Neural cell (in vitro differentiated cells): Measurements from ENCODE around the gene ATP5PO. TPM values are rescaled to one million over a fixed set of nuclear protein-coding genes. Genes with fewer than 3 reads are reported as not detected.
"Not testable (repeated sequence)": the region's sequence is repeated elsewhere in the genome, so short reads cannot be mapped to it uniquely, and the experiment has no call there.

Experiments used
- H2AFZ ChIP-seq: fragments of 200-600, 300-800 bp; sonication (generic), shearing (Covaris generic); 2 replicates; pipeline ENCODE4 v1.6.0; 2014; ENCODE audit warnings: low read depth, mild to moderate bottlenecking, antibody characterized with exemption, low read length, moderate library complexity
- H3F3A ChIP-seq: fragments of 200-600 bp; shearing (Covaris generic); 2 replicates; pipeline ENCODE4 v1.6.1; 2016; ENCODE audit warnings: mild to moderate bottlenecking, moderate library complexity, mixed read lengths, antibody characterized with exemption, low read length; ENCODE audit not compliant: insufficient read depth, poor library complexity, severe bottlenecking
- H3K27ac ChIP-seq: fragments of 200-600, 300-800 bp; sonication (generic), shearing (Covaris generic); 2 replicates; pipeline ENCODE4 v1.5.1; 2014; ENCODE audit warnings: mild to moderate bottlenecking, low read length, moderate library complexity
- H3K27me3 ChIP-seq: fragments of 300-800, 200-600 bp; sonication (generic), shearing (Covaris generic); 2 replicates; pipeline ENCODE4 v1.6.0; 2014; ENCODE audit warnings: mild to moderate bottlenecking, low read depth, low read length, moderate library complexity; ENCODE audit not compliant: insufficient read depth
- H3K36me3 ChIP-seq: fragments of 300-800, 200-600 bp; sonication (generic), shearing (Covaris generic); 2 replicates; pipeline ENCODE4 v1.5.1; 2014; ENCODE audit warnings: mild to moderate bottlenecking, antibody characterized with exemption, low read length, moderate library complexity; ENCODE audit not compliant: insufficient read depth
- H3K4me2 ChIP-seq: fragments of 300-800, 200-600 bp; sonication (generic), shearing (Covaris generic); 2 replicates; pipeline ENCODE4 v1.6.0; 2014; ENCODE audit warnings: mild to moderate bottlenecking, low read length
- H3K4me3 ChIP-seq: fragments of 300-800, 200-600 bp; sonication (generic), shearing (Covaris generic); 2 replicates; pipeline ENCODE4 v1.5.1; 2014; ENCODE audit warnings: mild to moderate bottlenecking, low read length, moderate library complexity
- H3K79me2 ChIP-seq: fragments of 200-600 bp; shearing (Covaris generic); replicated peaks from 2 replicates; pipeline ENCODE4 v1.6.0; 2014; ENCODE audit warnings: mild to moderate bottlenecking, low read length, moderate library complexity; ENCODE audit not compliant: insufficient read depth
- H3K9ac ChIP-seq: fragments of 300-800, 200-600 bp; sonication (generic), shearing (Covaris generic); 2 replicates; pipeline ENCODE4 v1.6.1; 2016; ENCODE audit warnings: mild to moderate bottlenecking, low read length, mixed read lengths
- H3K9me2 ChIP-seq: fragments of 200-600 bp; shearing (Covaris generic); 2 replicates; pipeline ENCODE4 v1.6.1; 2016; ENCODE audit warnings: mild to moderate bottlenecking, low read length, mixed read lengths; ENCODE audit not compliant: insufficient read depth
- H3K9me3 ChIP-seq: fragments of 200-600, 300-800 bp; sonication (generic), shearing (Covaris generic); 2 replicates; pipeline ENCODE4 v1.6.1; 2016; ENCODE audit warnings: mild to moderate bottlenecking, mixed run types, low read length, moderate library complexity, mixed read lengths
- H4K20me1 ChIP-seq: fragments of 200-600 bp; shearing (Covaris generic); 2 replicates; pipeline ENCODE4 v1.6.1; 2016; ENCODE audit warnings: mild to moderate bottlenecking, mixed run types; ENCODE audit not compliant: insufficient read depth
- EP300 ChIP-seq: fragments of 450-650 bp; conservative IDR thresholded peaks from 2 replicates; pipeline ENCODE4 v1.6.1; 2014; ENCODE audit warnings: antibody characterized with exemption, mild to moderate bottlenecking, moderate library complexity; ENCODE audit not compliant: poor library complexity, severe bottlenecking
- MXI1 ChIP-seq: fragments of 450-650 bp; conservative IDR thresholded peaks from 2 replicates; pipeline ENCODE4 v1.6.1; 2014; ENCODE audit warnings: antibody characterized with exemption, mild to moderate bottlenecking; ENCODE audit not compliant: poor library complexity, severe bottlenecking
- POLR2AphosphoS5 ChIP-seq: IDR thresholded peaks from 2 replicates; pipeline ENCODE4 v1.6.1; 2012
- RAD21 ChIP-seq: fragments of 450-650 bp; conservative IDR thresholded peaks from 2 replicates; pipeline ENCODE4 v1.6.1; 2014; ENCODE audit warnings: antibody characterized with exemption, mild to moderate bottlenecking, moderate library complexity
- SMC3 ChIP-seq: fragments of 450-650 bp; conservative IDR thresholded peaks from 2 replicates; pipeline ENCODE4 v1.6.1; 2014; ENCODE audit warnings: antibody characterized with exemption, mild to moderate bottlenecking, moderate library complexity; ENCODE audit not compliant: poor library complexity
- TAF1 ChIP-seq: IDR thresholded peaks from 2 replicates; pipeline ENCODE4 v1.6.1; 2012; ENCODE audit warnings: low read depth
- polyA plus RNA-seq: library from polyadenylated mRNA; depleted of rRNA; stranded (reverse); fragments of >200 nt; gene quantifications from 2 replicates; pipeline ENCODE4 v1.2.3, GENCODE V29; 2014
- TF ChIP-seq, protein P1 (sequence below): IDR thresholded peaks from 2 replicates; pipeline ENCODE4 v1.6.1; 2012; ENCODE audit warnings: borderline replicate concordance
- TF ChIP-seq, protein P2 (sequence below): fragments of 450-650 bp; IDR thresholded peaks from 2 replicates; pipeline ENCODE4 v1.5.1; 2014; ENCODE audit warnings: antibody characterized with exemption, mild to moderate bottlenecking, moderate library complexity; ENCODE audit not compliant: poor library complexity, severe bottlenecking

The ATP5PO gene
- polyA plus RNA-seq, 1 donor from 2014 or later, result 439 TPM

DNA sequence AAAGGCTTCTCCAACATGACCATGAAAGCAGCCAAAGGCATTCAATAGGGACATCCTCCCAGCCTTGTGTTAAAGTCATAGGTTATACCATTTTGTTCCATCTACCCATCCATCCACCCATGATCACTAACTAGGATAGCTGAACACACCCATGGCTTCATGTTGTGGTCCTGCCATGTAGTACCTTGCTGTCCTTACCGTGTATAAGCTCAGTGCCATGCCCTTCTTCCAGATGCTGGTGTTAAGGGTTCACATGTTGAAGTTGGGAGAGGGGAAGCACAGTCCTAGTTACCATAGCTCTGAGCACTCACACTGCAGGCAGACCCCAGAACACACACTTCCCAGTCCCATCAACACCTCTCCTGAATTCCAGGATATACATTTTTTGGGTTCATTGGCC lies 51.5 kb downstream of the ATP5PO start:
- TF ChIP-seq, protein P1, sequence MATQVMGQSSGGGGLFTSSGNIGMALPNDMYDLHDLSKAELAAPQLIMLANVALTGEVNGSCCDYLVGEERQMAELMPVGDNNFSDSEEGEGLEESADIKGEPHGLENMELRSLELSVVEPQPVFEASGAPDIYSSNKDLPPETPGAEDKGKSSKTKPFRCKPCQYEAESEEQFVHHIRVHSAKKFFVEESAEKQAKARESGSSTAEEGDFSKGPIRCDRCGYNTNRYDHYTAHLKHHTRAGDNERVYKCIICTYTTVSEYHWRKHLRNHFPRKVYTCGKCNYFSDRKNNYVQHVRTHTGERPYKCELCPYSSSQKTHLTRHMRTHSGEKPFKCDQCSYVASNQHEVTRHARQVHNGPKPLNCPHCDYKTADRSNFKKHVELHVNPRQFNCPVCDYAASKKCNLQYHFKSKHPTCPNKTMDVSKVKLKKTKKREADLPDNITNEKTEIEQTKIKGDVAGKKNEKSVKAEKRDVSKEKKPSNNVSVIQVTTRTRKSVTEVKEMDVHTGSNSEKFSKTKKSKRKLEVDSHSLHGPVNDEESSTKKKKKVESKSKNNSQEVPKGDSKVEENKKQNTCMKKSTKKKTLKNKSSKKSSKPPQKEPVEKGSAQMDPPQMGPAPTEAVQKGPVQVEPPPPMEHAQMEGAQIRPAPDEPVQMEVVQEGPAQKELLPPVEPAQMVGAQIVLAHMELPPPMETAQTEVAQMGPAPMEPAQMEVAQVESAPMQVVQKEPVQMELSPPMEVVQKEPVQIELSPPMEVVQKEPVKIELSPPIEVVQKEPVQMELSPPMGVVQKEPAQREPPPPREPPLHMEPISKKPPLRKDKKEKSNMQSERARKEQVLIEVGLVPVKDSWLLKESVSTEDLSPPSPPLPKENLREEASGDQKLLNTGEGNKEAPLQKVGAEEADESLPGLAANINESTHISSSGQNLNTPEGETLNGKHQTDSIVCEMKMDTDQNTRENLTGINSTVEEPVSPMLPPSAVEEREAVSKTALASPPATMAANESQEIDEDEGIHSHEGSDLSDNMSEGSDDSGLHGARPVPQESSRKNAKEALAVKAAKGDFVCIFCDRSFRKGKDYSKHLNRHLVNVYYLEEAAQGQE, result no peak
- TF ChIP-seq RAD21 (no peak), SMC3 (no peak), EP300 (no peak), MXI1 (no peak)
- TF ChIP-seq, protein P2, sequence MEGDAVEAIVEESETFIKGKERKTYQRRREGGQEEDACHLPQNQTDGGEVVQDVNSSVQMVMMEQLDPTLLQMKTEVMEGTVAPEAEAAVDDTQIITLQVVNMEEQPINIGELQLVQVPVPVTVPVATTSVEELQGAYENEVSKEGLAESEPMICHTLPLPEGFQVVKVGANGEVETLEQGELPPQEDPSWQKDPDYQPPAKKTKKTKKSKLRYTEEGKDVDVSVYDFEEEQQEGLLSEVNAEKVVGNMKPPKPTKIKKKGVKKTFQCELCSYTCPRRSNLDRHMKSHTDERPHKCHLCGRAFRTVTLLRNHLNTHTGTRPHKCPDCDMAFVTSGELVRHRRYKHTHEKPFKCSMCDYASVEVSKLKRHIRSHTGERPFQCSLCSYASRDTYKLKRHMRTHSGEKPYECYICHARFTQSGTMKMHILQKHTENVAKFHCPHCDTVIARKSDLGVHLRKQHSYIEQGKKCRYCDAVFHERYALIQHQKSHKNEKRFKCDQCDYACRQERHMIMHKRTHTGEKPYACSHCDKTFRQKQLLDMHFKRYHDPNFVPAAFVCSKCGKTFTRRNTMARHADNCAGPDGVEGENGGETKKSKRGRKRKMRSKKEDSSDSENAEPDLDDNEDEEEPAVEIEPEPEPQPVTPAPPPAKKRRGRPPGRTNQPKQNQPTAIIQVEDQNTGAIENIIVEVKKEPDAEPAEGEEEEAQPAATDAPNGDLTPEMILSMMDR, result no peak
- H3K27me3 ChIP-seq, result no peaks in the 10 kb centered on the region
- H3K4me2 ChIP-seq, result no peak overlapping the region
- no peaks in the 10 kb centered on the region for H3K9me3 ChIP-seq
- H3K27ac ChIP-seq, result no peak overlapping the region
- H4K20me1 ChIP-seq, result no peaks in the 10 kb centered on the region
- no peaks in the 10 kb centered on the region for H3K36me3 ChIP-seq
- H3F3A ChIP-seq, result no peaks in the 10 kb centered on the region
- no peak overlapping the region for H2AFZ ChIP-seq
- H3K4me3 ChIP-seq, result no peak overlapping the region
- no peaks in the 10 kb centered on the region for H3K9me2 ChIP-seq
- no peaks in the 10 kb centered on the region for H3K79me2 ChIP-seq
- H3K9ac ChIP-seq, result no peak overlapping the region

- not testable (repeated sequence) for H3K9ac ChIP-seq, H3K9me2 ChIP-seq, H3K79me2 ChIP-seq, H2AFZ ChIP-seq, H4K20me1 ChIP-seq, H3K27me3 ChIP-seq, H3K9me3 ChIP-seq, H3F3A ChIP-seq, H3K36me3 ChIP-seq, H3K4me3 ChIP-seq, H3K27ac ChIP-seq, H3K4me2 ChIP-seq
Measured at GRCh38 chr21:33863191-33863590, 52.4 kb downstream of the ATP5PO start.

GRCh38 chr21:33861125-33861524 lies 54.5 kb downstream of the ATP5PO start:
- no peak overlapping the region for H2AFZ ChIP-seq
- H4K20me1 ChIP-seq, result no peaks in the 10 kb centered on the region
- no peak overlapping the region for H3K27ac ChIP-seq
- no peaks in the 10 kb centered on the region for H3K79me2 ChIP-seq
- peaks cover 5% of the 10 kb centered on the region for H3K36me3 ChIP-seq
- H3K9ac ChIP-seq, result no peak overlapping the region
- H3K27me3 ChIP-seq, result no peaks in the 10 kb centered on the region
- TF ChIP-seq, protein P2, result no peak
- TF ChIP-seq EP300 (no peak), POLR2AphosphoS5 (no peak), RAD21 (no peak), MXI1 (no peak), TAF1 (no peak)
- TF ChIP-seq, protein P1, result no peak
- no peaks in the 10 kb centered on the region for H3K9me2 ChIP-seq
- no peak overlapping the region for H3K4me2 ChIP-seq
- H3K4me3 ChIP-seq, result no peak overlapping the region
- H3K9me3 ChIP-seq, result no peaks in the 10 kb centered on the region
- no peaks in the 10 kb centered on the region for H3F3A ChIP-seq
